HG02840 (cell line): ENCODE data around the gene CEP131.

Experiments
- ATAC-seq: cut with Tn5 transposase; IDR thresholded peaks from one replicate; pipeline ENCODE4 v1.9.1; 2021; ENCODE audit warnings: mild to moderate bottlenecking, moderate library complexity, moderate number of reproducible peaks; ENCODE audit not compliant: unreplicated experiment, low FRiP score

CEP131 gene

GRCh38 chr17:81171941-81172340 lies 50.8 kb downstream of the CEP131 start:
- ATAC-seq: no peak

GRCh38 chr17:81170727-81171494 lies 51.9 kb downstream of the CEP131 start:
- ATAC-seq: no peak

DNA sequence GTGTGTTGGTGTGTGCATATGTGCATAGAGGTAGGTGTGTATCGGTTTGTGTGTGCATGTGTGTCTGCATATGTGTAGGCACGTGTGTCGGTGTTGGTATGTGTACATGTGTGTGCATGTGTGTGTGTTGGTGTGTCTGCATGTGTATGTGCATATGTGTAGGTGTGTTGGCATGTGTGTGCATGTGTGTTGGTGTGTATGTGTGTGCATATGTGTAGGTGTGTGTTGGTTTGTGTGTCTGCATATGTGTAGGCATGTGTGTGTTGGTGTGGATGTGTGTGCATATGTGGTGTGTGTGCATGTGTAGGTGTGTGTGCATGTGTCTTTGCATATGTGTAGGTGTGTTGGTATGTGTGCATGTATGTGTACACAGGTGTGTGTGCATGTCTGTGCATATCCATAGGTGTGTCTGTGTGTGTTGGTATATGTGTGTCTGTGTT lies 52.9 kb downstream of the CEP131 start:
- ATAC-seq: no peak

DNA sequence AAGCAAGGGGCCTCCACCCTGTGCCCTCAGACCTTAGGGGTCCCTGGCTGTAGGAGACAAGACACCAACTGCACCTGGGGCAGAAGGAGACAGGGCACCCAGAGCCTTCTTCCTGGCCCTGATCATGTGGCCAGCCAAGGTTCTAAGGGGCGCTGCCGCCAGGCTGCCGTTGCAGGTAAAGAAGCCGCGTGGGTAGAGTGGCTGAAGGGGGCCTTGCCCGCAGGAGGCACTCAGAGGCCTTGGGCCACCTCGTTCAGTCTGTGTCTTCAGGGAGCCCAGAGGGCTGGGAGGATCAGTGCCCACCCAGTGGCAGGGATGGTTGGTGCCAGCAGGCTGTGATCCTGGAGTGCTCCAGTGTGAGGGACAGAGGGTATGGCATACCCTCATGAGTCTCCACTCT lies 55.1 kb downstream of the CEP131 start:
- no peak for ATAC-seq

- ATAC-seq: no peak
Observed at GRCh38 chr17:81167194-81167524, 55.6 kb downstream of the CEP131 start.

- ATAC-seq: no peak
Observed at GRCh38 chr17:81166033-81166492, 56.7 kb downstream of the CEP131 start, which contains the start of gene AATK. AATK (minus strand) TSS chr17:81166221; CDS start chr17:81165992, 229 bp downstream.

DNA sequence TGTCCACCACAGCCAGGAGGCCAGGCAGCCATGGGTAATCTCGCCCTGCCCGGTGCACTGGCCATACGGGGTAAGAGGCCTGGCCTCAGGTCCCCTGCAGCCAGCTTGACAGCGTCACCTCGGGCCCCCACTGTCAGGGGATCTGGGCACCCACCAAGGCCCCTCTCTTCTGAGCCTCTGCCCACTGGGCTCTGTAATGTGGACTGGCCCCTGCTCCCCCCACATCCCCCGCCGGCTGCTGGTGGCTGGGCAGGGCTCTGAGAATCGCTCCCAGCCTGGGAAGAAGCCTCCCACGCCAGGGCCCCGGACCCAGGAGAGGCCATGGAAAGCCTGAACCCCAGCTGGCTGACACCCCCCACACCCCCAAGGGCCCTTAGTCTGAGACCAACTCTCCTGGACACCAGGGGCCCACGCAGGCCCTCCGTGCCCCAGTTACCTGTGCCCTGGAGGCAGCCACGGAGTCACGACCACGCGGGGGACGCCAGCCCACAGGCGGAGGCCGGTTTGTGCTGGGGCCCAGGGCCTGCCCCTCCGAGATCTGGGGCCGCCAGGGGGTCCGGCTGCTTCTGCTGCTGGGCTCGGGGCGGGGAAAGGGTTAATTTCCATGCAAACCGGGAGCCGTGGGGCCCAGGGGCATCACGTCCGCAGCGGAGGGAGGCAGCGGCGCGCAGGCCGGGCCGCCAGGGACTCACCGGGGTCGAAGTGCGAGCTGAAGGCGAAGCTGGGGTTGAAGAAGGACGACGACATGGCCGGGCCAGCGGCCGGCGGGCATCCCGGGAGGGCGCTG lies 57.3 kb downstream of the CEP131 start, which contains the start of gene PVALEF:
PVALEF (plus strand) TSS at position 262 of the 787 bp plus-strand sequence. CDS start 15,720 bp downstream, outside the sequence.
- no peak for ATAC-seq

DNA sequence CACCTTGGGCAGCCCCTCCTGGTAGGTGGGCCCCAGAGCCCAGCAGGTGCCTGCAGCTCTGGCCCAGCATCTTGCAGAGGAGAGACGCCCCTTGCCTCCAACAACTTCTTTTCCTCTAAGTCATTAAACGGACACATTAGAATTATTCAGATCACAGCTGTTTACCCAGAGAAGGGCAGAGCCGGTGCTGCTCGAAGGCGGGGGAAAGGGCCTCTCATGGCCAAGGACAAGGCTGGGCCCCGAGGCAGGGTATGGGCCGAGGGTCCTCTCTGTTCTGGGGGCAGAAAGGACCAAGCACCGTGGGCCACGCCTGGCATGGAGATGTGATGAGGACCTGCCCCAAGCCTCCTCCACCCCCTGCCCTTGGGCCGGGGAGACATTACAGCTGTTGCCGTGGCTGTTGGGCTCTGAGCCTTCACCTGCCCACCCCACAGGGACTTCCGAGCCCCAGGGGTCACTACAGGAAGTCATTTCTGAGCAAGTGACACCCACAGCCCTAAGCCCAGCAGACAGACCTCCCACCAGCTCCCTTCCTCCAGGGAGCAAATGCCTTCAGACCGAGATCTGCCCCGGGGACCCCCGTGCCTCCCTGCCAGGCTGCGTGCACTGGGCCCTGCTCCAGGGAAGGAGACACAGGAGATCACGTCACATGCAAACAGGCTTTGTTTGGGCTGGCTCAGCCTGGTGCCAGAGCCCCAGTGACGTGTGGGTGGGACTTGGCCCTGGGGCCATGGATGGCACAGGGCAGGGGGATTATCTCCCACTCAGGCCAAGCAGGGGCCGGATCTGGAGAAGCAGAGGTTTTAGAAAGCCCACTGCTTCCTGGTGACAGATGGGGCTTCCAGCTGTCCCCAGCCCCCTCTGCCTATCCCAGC lies 58.2 kb downstream of the CEP131 start:
- ATAC-seq: no peak

DNA sequence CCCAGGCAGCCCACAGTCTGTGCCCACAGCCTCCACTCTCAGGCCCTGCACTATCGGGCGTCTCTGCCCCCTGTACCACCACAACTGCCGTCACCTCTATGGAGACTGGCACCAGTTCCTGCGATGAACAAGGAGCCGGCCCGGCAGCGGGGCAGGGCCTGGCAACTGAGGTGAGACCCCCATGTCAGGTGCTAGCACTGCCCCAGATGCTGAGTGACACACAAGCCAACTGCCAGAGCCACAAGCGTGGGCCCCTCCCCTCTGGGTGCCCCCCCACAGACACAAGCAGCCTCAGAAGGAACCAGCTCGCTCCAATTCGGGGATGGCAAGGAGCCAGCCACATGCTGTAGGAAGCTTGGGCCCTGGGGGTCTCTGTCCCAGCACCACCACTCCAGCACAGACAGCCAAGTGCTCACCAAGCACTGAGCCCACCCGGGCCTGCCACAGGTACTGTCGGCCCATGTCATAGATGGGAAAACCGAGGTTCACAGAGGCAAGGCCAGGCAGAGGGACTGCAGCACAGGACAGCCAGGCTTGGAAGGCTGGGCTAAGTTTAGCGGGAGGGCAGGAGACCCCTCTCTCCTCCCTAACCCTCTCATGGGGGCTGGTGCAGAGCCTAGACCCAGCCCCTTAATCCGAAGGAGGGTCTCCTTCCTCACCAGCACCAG lies 58.9 kb downstream of the CEP131 start:
- ATAC-seq: no peak

- ATAC-seq: no peak
Observed at GRCh38 chr17:81163051-81163695, 59.6 kb downstream of the CEP131 start.

- ATAC-seq: no peak
Observed at GRCh38 chr17:81162491-81162890, 60.3 kb downstream of the CEP131 start.

- no peak for ATAC-seq
Observed at GRCh38 chr17:81161972-81162371, 60.8 kb downstream of the CEP131 start.

- ATAC-seq: no peak
Observed at GRCh38 chr17:81161536-81161935, 61.2 kb downstream of the CEP131 start.

DNA sequence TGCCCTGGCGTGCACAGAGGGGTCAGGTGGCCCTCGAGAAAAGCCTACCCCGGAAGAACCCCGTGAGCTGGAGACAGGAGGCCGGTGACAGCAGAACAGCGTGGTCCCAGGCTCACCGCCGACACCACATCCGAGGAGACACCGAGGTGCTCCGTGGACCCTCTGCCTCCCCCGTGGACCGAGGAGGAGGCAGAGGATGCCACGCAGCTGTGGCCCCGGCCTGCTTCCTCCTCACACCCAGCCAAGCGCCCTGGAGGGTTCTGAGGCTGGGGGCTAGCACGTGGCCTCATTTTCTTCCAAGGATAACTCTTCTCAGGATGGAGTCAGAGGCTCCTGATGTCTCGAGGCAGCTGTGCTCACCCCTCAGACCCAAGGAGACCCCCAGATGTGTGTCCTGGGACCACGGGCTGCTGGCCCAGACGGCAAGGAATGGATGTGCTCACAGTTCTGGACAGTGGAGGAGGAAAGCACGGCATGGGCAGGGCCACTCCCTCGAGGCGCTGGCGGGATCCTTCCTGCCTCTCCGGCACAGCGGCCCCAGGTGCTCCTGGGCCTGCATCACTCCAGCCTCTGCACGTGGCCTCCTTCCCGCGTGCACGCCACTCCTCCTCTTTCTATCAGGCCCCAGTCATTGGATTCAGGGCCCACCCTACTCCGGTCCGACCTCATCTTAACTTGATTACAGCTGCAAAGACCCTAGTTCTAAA lies 61.9 kb downstream of the CEP131 start:
- no peak for ATAC-seq

- ATAC-seq: no peak
Observed at GRCh38 chr17:81160306-81160705, 62.5 kb downstream of the CEP131 start.

DNA sequence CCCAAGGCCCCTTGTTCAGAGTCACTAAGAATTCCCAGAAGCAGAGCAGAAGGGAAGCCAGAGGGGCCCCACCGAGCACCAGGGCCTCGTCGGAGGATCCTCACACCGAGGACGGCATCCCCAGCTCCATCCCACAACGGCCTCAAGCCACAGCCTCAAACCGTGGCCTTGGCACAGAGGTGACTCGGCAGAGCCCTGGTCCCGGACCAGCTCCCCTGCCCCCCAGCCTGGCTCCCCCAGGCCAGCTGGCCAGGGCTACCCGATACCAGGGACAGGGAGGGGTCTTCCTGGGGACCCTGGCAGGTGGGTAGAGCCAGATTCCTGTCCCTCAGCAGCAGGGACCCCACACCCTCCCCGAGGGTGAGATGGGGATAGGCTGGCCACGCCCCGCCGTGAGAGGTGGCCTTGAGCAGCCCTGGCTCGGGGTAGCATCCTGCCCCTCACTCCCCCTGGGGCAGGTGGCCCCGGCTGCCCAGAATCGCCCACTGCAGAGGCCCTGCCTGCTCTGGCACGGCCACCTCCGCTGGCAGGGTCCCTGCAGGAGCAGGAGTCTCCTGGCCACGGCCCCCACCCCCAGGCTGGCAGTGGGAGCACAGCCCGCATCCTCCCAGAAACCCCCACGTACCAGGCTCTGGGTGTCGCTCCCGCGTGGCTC lies 63.0 kb downstream of the CEP131 start:
- no peak for ATAC-seq

DNA sequence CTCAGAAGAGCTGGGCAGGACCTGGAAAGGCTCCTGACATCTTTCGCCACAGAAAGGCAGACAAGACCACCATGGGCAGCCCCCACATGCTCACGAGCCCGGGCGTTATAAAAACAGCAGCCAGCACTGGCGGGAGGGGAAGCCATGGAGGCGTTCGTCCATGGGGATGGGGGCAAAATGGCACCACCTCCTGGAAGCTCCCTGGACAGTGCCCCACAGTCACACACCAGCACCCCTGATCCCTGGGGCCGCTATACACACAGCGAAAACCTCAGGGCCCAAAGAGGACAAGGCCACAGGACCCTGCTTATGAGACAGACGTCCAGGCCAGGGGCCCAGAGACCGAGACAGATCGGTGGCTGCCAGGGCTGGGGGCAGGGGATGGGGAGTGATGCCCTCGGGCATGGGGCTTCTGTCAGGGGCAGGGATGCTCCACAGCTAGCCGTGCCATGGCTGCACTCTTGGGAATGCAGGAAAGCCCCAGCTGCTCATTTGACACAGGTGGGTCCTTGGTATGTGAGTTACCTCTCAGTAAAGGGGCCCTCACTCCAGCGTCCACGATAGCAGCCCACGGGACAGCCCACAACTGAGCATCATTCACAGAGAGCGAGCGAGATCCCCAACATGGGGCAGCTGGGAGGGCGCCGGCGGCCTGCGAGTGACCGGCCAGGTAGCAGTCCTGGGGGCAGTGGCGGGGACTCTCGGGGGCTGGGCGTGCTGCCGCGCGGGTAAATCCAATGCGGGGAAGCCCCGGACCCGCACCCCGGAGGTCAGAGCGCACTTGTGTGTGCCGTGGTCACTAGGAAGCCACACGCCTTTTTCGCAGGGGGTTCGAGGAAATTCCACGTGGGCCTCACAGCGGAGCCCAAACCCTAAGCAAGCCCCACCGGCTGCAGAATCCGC lies 63.8 kb downstream of the CEP131 start:
- ATAC-seq: no peak
